Calu3 (cell line): ENCODE data around the gene SND1. TPM values are rescaled to one million over a fixed set of nuclear protein-coding genes. Genes with fewer than 3 reads are reported as not detected.

ENCODE experiments used
- BruUV-seq: library from RNA; stranded (reverse); fragments of 400-500 nt; replicated peaks from 2 replicates; lab custom pipeline; 2021; lab: Mats Ljungman, UMichigan
- CTCF ChIA-PET: fragments of 300-600 bp; sonication (Branson Sonifier 250); formaldehyde crosslinking; loops from one replicate; lab custom pipeline; 2022; ENCODE audit warnings: antibody characterized with exemption; lab: Charles Lee
- DNase-seq: peaks from one replicate; pipeline ENCODE4 v3.0.0; 2022
- H3K27ac Mint-ChIP-seq: one replicate; pipeline ENCODE4 v1.8.0; 2022; ENCODE audit warnings: mixed read lengths; ENCODE audit not compliant: unreplicated experiment
- H3K27me3 Mint-ChIP-seq: one replicate; pipeline ENCODE4 v1.8.0; 2022; ENCODE audit warnings: mixed read lengths; ENCODE audit not compliant: unreplicated experiment
- H3K36me3 Mint-ChIP-seq: one replicate; pipeline ENCODE4 v1.8.0; 2022; ENCODE audit warnings: mild to moderate bottlenecking, moderate library complexity, mixed read lengths; ENCODE audit not compliant: insufficient read depth, unreplicated experiment
- H3K4me1 Mint-ChIP-seq: one replicate; pipeline ENCODE4 v1.8.0; 2022; ENCODE audit warnings: mild to moderate bottlenecking, low read depth, mixed read lengths; ENCODE audit not compliant: unreplicated experiment
- H3K4me3 Mint-ChIP-seq: one replicate; pipeline ENCODE4 v1.8.0; 2022; ENCODE audit warnings: mild to moderate bottlenecking, low read depth, moderate library complexity, mixed read lengths; ENCODE audit not compliant: unreplicated experiment
- H3K9me3 Mint-ChIP-seq: one replicate; pipeline ENCODE4 v1.8.0; 2022; ENCODE audit warnings: low read depth, mixed read lengths; ENCODE audit not compliant: unreplicated experiment
- CTCF ChIP-seq: fragments of 200-600 bp; IDR thresholded peaks from one replicate; pipeline ENCODE4 v1.8.0; 2022; ENCODE audit warnings: antibody characterized with exemption; ENCODE audit not compliant: unreplicated experiment
- intact Hi-C: fragments of 100-400 bp; cut with micrococcal nuclease; formaldehyde crosslinking; loops from one replicate; pipeline ENCODE4 v1.10.0; 2022; ENCODE audit not compliant: unreplicated experiment
- total RNA-seq: library from RNA; stranded (reverse); gene quantifications from 2 replicates; pipeline ENCODE4 v1.2.3, GENCODE V29; 2022

The SND1 gene
- total RNA-seq, 1 experiment from 2014 or later: 205 TPM

DNA sequence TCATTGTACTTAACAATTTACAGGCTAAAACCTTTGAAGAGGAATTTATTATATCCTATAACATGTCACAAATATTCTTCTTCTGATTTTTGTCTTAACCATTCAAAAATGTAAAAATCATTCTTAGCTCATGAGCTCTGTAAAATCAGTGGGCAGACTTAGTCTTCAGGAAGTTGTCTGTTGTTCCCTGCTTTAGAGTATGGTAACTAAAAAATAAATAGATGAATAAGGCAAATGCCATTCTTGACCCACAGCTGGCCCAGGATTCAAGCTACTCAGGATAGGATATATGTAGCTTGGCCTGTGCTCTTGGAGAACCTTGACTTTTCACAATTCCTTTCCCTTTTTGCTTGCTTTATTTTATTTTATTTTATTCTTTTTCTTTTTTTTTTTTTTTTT, 327.7 kb downstream of the SND1 start:
- Mint-ChIP-seq H3K4me1 (peaks cover 69% of the 10 kb centered on the region), H3K9me3 (peaks cover 16% of the 10 kb centered on the region), H3K36me3 (peaks cover 30% of the 10 kb centered on the region), H3K27me3 (no peaks in the 10 kb centered on the region), H3K27ac (peak overlapping the region; percentile 66), H3K4me3 (no peak overlapping the region)
- no peak for DNase-seq
- TF ChIP-seq CTCF: no peak
- intact Hi-C loops: no loop called here
- no TSS peak for BruUV-seq
- CTCF ChIA-PET: interaction anchor here (0.6 to 0.7 kb wide), 2 partner anchors 50 to 720 kb away, joined by 3 to 4 read pairs; no protein-coding TSS in a partner anchor

- Mint-ChIP-seq H3K4me1 (peaks cover 58% of the 10 kb centered on the region), H3K4me3 (no peak overlapping the region), H3K9me3 (peaks cover 16% of the 10 kb centered on the region), H3K27ac (no peak overlapping the region), H3K27me3 (no peaks in the 10 kb centered on the region), H3K36me3 (peaks cover 25% of the 10 kb centered on the region)
- TF ChIP-seq CTCF: no peak
- intact Hi-C loops: no loop called here
- no TSS peak for BruUV-seq
- CTCF ChIA-PET: no interaction called here
- no peak for DNase-seq
Observed at GRCh38 chr7:127980901-127981300, 328.9 kb downstream of the SND1 start.

DNA sequence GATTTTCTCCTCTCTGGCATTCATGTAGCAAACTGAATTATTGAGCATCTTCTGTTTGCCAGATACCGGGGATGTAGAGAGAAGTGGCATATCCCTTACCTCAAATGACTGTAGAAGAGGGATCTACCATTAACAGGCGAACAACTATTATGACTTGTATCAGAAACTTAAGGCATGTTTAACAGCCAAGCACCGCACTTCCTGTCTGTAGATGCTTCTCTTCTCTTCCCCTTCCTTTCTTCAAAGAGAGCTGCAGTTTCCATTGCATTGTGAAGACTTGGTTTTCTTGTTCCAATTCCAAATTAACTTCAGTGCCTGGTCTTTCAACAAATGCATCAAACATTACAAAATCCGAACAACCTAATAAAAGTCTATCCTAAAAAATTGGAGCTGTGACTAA, 330.0 kb downstream of the SND1 start:
- Mint-ChIP-seq H3K4me1 (peaks cover 53% of the 10 kb centered on the region), H3K4me3 (no peak overlapping the region), H3K9me3 (peaks cover 16% of the 10 kb centered on the region), H3K27me3 (no peaks in the 10 kb centered on the region), H3K27ac (no peak overlapping the region), H3K36me3 (peaks cover 21% of the 10 kb centered on the region)
- TF ChIP-seq CTCF: no peak
- no TSS peak for BruUV-seq
- intact Hi-C loops: no loop called here
- CTCF ChIA-PET: no interaction called here
- no peak for DNase-seq

- CTCF ChIA-PET: no interaction called here
- DNase-seq: peak; percentile 6
- TF ChIP-seq CTCF: no peak
- H3K36me3 Mint-ChIP-seq: peaks cover 6% of the 10 kb centered on the region
- H3K27ac Mint-ChIP-seq: peak overlapping the region; percentile 54
- H3K4me1 Mint-ChIP-seq: peaks cover 37% of the 10 kb centered on the region
- no peaks in the 10 kb centered on the region for H3K27me3 Mint-ChIP-seq
- intact Hi-C loops: no loop called here
- no TSS peak for BruUV-seq
- H3K9me3 Mint-ChIP-seq: peaks cover 4% of the 10 kb centered on the region
- H3K4me3 Mint-ChIP-seq: peak overlapping the region; percentile 4
Observed at GRCh38 chr7:127983804-127984332, 331.9 kb downstream of the SND1 start.
